ENCODE results near the gene RAB29.

The RAB29 gene

GRCh38 chr1:205794011-205794730 is 18.9 kb upstream of the RAB29 start:
- no peak for TF ChIP-seq PPARA (CRISPR knock-in tag; IDR thresholded peaks at IDR 0.05; ENCODE audit: borderline replicate concordance)
- TF ChIP-seq ZNF565 (CRISPR knock-in tag; conservative IDR thresholded peaks at IDR 0.05; ENCODE audit: low read depth): no peak
- no peak for TF ChIP-seq ZFP30 (CRISPR knock-in tag; IDR thresholded peaks at IDR 0.05)
- no peak for TF ChIP-seq RARB (CRISPR knock-in tag; IDR thresholded peaks at IDR 0.05)
- TF ChIP-seq, protein P1, sequence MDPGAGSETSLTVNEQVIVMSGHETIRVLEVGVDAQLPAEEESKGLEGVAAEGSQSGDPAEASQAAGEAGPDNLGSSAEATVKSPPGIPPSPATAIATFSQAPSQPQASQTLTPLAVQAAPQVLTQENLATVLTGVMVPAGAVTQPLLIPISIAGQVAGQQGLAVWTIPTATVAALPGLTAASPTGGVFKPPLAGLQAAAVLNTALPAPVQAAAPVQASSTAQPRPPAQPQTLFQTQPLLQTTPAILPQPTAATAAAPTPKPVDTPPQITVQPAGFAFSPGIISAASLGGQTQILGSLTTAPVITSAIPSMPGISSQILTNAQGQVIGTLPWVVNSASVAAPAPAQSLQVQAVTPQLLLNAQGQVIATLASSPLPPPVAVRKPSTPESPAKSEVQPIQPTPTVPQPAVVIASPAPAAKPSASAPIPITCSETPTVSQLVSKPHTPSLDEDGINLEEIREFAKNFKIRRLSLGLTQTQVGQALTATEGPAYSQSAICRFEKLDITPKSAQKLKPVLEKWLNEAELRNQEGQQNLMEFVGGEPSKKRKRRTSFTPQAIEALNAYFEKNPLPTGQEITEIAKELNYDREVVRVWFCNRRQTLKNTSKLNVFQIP (CRISPR knock-in tag; IDR thresholded peaks at IDR 0.05; ENCODE audit: borderline replicate concordance, low read depth): no peak
- no peak for TF ChIP-seq ZC3H10 (CRISPR knock-in tag; IDR thresholded peaks at IDR 0.05)
- no peak for TF ChIP-seq TSHZ2 (CRISPR knock-in tag; IDR thresholded peaks at IDR 0.05)
- TF ChIP-seq OSR1 (CRISPR knock-in tag; IDR thresholded peaks at IDR 0.05): no peak
- no peak for TF ChIP-seq ESRRG (CRISPR knock-in tag; IDR thresholded peaks at IDR 0.05)
- no peak for TF ChIP-seq ZFP3 (CRISPR knock-in tag; IDR thresholded peaks at IDR 0.05)
- no peak for TF ChIP-seq TOX (CRISPR knock-in tag; IDR thresholded peaks at IDR 0.05; ENCODE audit: borderline replicate concordance)
- no peak for TF ChIP-seq CSRNP3 (CRISPR knock-in tag; IDR thresholded peaks at IDR 0.05)
- TF ChIP-seq ZNF8 (CRISPR knock-in tag; IDR thresholded peaks at IDR 0.05): no peak
- no peak for TF ChIP-seq ARNTL (CRISPR knock-in tag; IDR thresholded peaks at IDR 0.05; ENCODE audit: borderline replicate concordance, low read depth)
- TF ChIP-seq GLIS3 (CRISPR knock-in tag; IDR thresholded peaks at IDR 0.05): no peak
- TF ChIP-seq SNAI2 (CRISPR knock-in tag; IDR thresholded peaks at IDR 0.05): no peak
- TF ChIP-seq CREB5 (CRISPR knock-in tag; IDR thresholded peaks at IDR 0.05; ENCODE audit: low read depth): no peak
- no peak for TF ChIP-seq BACH2 (CRISPR knock-in tag; IDR thresholded peaks at IDR 0.05; ENCODE audit: borderline replicate concordance)
- no peak for TF ChIP-seq TCF4 (CRISPR knock-in tag; IDR thresholded peaks at IDR 0.05; ENCODE audit: borderline replicate concordance)
- no peak for TF ChIP-seq CSDC2 (CRISPR knock-in tag; IDR thresholded peaks at IDR 0.05)
- ATAC-seq: no peak

- no peak for ATAC-seq
- TF ChIP-seq ESRRG (CRISPR knock-in tag; IDR thresholded peaks at IDR 0.05) (no peak), ZNF8 (CRISPR knock-in tag; IDR thresholded peaks at IDR 0.05) (no peak), TOX (CRISPR knock-in tag; IDR thresholded peaks at IDR 0.05; ENCODE audit: borderline replicate concordance) (no peak), PPARA (CRISPR knock-in tag; IDR thresholded peaks at IDR 0.05; ENCODE audit: borderline replicate concordance) (no peak), BACH2 (CRISPR knock-in tag; IDR thresholded peaks at IDR 0.05; ENCODE audit: borderline replicate concordance) (no peak), OSR1 (CRISPR knock-in tag; IDR thresholded peaks at IDR 0.05) (no peak), TCF4 (CRISPR knock-in tag; IDR thresholded peaks at IDR 0.05; ENCODE audit: borderline replicate concordance) (no peak), ISL1 (CRISPR knock-in tag; IDR thresholded peaks at IDR 0.05) (no peak), ARNTL (CRISPR knock-in tag; IDR thresholded peaks at IDR 0.05; ENCODE audit: borderline replicate concordance, low read depth) (no peak), CSRNP3 (CRISPR knock-in tag; IDR thresholded peaks at IDR 0.05) (no peak), CREB5 (CRISPR knock-in tag; IDR thresholded peaks at IDR 0.05; ENCODE audit: low read depth) (no peak), RARB (CRISPR knock-in tag; IDR thresholded peaks at IDR 0.05) (no peak), PATZ1 (CRISPR knock-in tag; IDR thresholded peaks at IDR 0.05; ENCODE audit: borderline replicate concordance) (no peak), ZC3H10 (CRISPR knock-in tag; IDR thresholded peaks at IDR 0.05) (no peak)
These were observed 17.8 kb upstream of the RAB29 start for GRCh38 chr1:205792961-205793673.
